Brain microvascular endothelial cell (primary cell): ENCODE measurements around the gene ELMO3.
A peak's percentile ranks its signal among the peaks of the same experiment; 100 is the strongest.

Experiments
- DNase-seq: peaks from one replicate; pipeline ENCODE4 v3.0.0-alpha.2; 2020
- H3K27ac ChIP-seq: fragments of 250-450 bp; sonication (Bioruptor Pico); 2 replicates; pipeline ENCODE4 v1.5.1; 2020; ENCODE audit warnings: mild to moderate bottlenecking, moderate library complexity
- H3K27me3 ChIP-seq: fragments of 250-450 bp; sonication (Bioruptor Pico); replicated peaks from 2 replicates; pipeline ENCODE4 v1.5.1; 2020; ENCODE audit warnings: mild to moderate bottlenecking
- H3K36me3 ChIP-seq: fragments of 250-450 bp; sonication (Bioruptor Pico); replicated peaks from 2 replicates; pipeline ENCODE4 v1.5.1; 2020; ENCODE audit warnings: mild to moderate bottlenecking
- H3K4me3 ChIP-seq: 2 replicates; pipeline ENCODE4 v1.5.1; 2011; ENCODE audit warnings: low read depth, mild to moderate bottlenecking, control low read depth, low read length, moderate library complexity
- CTCF ChIP-seq: IDR thresholded peaks from 2 replicates; pipeline ENCODE4 v1.5.1; 2011; ENCODE audit warnings: low read depth, mild to moderate bottlenecking, moderate library complexity, low read length, control low read depth, inconsistent platforms; ENCODE audit errors: missing control alignments
- in situ Hi-C: cut with HindIII; loops from 2 replicates; pipeline ENCODE4 v1.10.0; 2017; ENCODE audit warnings: low sequenced_read_pairs, low pct_ligation_motif_present

ELMO3 gene

DNA sequence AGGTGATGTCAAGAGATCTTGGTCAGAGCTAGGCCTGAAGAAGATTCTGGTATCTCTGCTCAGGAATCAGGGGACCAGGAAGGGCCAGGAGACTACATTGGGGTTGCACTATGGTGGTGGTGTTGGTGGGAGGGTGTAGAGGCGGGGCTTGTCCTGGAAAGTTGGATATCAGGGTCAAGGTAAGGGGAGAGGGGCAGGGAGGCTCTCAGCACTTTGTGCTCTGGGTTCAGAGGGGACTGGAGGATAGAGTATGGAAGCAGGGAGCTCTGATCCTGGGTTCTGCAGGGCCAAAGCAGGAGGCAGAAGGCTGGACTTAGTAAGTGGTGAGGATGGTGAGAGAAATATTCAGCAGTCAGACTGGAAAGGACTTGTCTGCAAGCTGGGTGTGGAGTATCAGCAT lies 25.6 kb upstream of the ELMO3 start:
- H3K27me3 ChIP-seq, result no peaks in the 10 kb centered on the region
- no peak for DNase-seq
- no peaks in the 10 kb centered on the region for H3K36me3 ChIP-seq
- peak overlapping the region; percentile 52 for H3K4me3 ChIP-seq
- H3K27ac ChIP-seq, result no peak overlapping the region
- in situ Hi-C loops, result no loop called here
- TF ChIP-seq CTCF, result no peak

GRCh38 chr16:67173808-67174705 lies 24.9 kb upstream of the ELMO3 start:
- no peak overlapping the region for H3K27ac ChIP-seq
- H3K36me3 ChIP-seq, result no peaks in the 10 kb centered on the region
- H3K4me3 ChIP-seq, result peak overlapping the region; percentile 52
- TF ChIP-seq CTCF, result peak; percentile 39
- peak; percentile 60 for DNase-seq
- no peaks in the 10 kb centered on the region for H3K27me3 ChIP-seq
- in situ Hi-C loops, result no loop called here

- no peaks in the 10 kb centered on the region for H3K36me3 ChIP-seq
- H3K27me3 ChIP-seq, result no peaks in the 10 kb centered on the region
- TF ChIP-seq CTCF, result no peak
- no peak overlapping the region for H3K27ac ChIP-seq
- DNase-seq, result no peak
- peak overlapping the region; percentile 52 for H3K4me3 ChIP-seq
- in situ Hi-C loops, result no loop called here
Measured at GRCh38 chr16:67174706-67175231, 24.2 kb upstream of the ELMO3 start.

DNA sequence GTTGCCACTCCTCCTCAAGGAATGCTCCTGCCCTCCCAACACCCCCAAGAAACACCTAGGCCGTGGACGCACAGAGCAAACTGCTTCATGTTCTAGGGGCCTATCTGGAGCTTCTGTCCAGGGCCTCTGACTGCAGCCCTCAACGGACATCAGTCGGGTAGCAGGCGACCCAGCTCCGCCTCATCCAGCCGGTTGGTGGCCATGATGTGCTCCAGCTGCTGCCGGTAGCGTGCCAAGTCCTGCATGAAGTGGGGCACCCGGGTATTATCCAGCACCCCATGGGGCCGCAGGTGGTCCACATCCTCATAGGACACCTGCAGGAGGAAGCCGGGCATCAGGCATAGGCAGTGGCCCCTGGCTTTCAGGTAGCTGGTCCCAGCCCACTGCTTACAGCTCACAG lies 22.3 kb upstream of the ELMO3 start:
- no peak for TF ChIP-seq CTCF
- in situ Hi-C loops, result no loop called here
- Histone ChIP-seq H3K27ac (no peak overlapping the region), H3K27me3 (no peaks in the 10 kb centered on the region), H3K36me3 (no peaks in the 10 kb centered on the region), H3K4me3 (no peak overlapping the region)
- no peak for DNase-seq

DNA sequence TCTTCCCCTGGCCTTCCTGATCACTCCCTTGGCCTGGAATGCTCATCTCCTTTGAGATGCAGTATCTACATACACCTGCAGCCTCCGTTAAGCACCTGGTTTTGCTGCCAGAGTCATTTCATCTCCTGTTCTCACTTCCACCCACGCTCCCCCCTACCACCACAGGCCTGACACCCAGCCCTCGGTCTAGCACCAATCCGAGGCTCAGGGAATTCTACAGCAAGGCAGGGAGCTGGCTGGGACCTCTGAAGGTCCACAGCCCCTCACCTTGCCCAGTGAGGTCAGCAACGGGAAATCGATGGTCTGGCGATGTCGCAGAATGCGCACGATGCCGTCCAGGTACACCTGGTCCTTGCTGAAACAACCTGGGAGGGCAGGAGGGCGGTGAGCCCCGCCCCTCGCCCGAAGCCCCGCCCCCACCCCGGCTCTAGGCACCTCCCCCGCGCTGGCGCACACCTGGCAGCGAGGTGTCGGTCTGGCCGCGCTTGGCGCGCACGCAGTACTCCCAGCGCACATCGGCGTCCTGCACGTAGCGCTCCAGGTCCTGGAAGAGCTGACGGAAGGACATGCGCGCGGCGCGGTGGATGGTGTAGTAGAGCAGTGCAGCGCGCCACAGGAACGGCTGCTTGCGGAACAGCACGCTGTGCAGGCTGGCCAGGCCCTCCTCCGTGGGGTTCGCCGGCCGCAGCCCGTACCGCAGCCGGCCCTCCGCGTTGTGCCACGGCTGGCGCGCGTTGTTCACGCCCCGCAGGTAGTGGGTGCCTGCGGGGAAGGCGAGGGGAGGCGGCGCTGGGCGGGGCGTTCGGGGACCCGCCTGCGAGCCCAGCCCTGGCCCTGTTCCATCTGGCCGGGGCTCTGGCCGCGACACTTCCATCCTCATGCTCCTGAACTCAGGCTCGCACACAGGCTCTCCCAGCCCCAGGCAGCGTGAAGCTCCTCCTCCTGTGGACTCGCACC lies 20.9 kb upstream of the ELMO3 start:
- H3K36me3 ChIP-seq, result no peaks in the 10 kb centered on the region
- peak; percentile 30 for TF ChIP-seq CTCF
- H3K4me3 ChIP-seq, result peak overlapping the region; percentile 43
- no peak overlapping the region for H3K27ac ChIP-seq
- H3K27me3 ChIP-seq, result no peaks in the 10 kb centered on the region
- no peak for DNase-seq
- in situ Hi-C loops, result no loop called here
